HEK293 (cell line): ENCODE measurements around the gene ERF.

Source experiments
- CTCF ChIA-PET: fragments of 350-600 bp; formaldehyde crosslinking; extraction: SDS; loops from one replicate; lab custom pipeline; 2021; ENCODE audit warnings: antibody characterized with exemption; lab: Yijun Ruan, JAX
- POLR2A ChIA-PET: fragments of 300-600 bp; formaldehyde crosslinking; extraction: SDS; loops from one replicate; lab custom pipeline; 2020; ENCODE audit warnings: antibody characterized with exemption, inconsistent platforms; lab: Yijun Ruan, JAX
- H3K27ac ChIP-seq: fragments of 200-500 bp; sonication (Bioruptor generic); 2 replicates; pipeline ENCODE4 v1.5.1; 2014; ENCODE audit warnings: low read depth, low read length, control low read depth, inconsistent platforms; ENCODE audit errors: extremely low read depth
- H3K36me3 ChIP-seq, 2 experiments: fragments of 200-500 bp in 1 of 2; sonication (Bioruptor generic) in 1 of 2; 1 replicate in 1 of 2; 2 replicates in 1 of 2; pipeline ENCODE4 v1.5.1; 2014 to 2017; ENCODE audit warnings: inconsistent platforms in 2 of 2, low read length in 2 of 2; ENCODE audit not compliant: control insufficient read depth in 2 of 2, insufficient read depth in 1 of 2
- H3K4me1 ChIP-seq: fragments of 200-500 bp; sonication (Bioruptor generic); 2 replicates; pipeline ENCODE4 v1.5.1; 2014; ENCODE audit warnings: mild to moderate bottlenecking, low read length, inconsistent platforms; ENCODE audit not compliant: control insufficient read depth, insufficient read depth
- H3K4me3 ChIP-seq: 2 replicates; pipeline ENCODE4 v1.5.1; 2011; ENCODE audit warnings: low read depth, mild to moderate bottlenecking, control low read depth, low read length, moderate library complexity
- H3K9me3 ChIP-seq: fragments of 200-500 bp; sonication (Bioruptor generic); 2 replicates; pipeline ENCODE4 v1.5.1; 2014; ENCODE audit warnings: low read depth, low read length, inconsistent platforms; ENCODE audit not compliant: control insufficient read depth, insufficient read depth
- PATZ1 ChIP-seq: fragments of 450-650 bp; formaldehyde crosslinking; IDR thresholded peaks from 2 replicates; pipeline ENCODE4 v1.5.1; 2016; ENCODE audit warnings: missing biosample characterization, missing genetic modification characterization
- SALL2 ChIP-seq: fragments of 450-650 bp; formaldehyde crosslinking; IDR thresholded peaks from 2 replicates; pipeline ENCODE4 v1.5.0; 2017; ENCODE audit warnings: missing biosample characterization, mild to moderate bottlenecking, missing genetic modification characterization, borderline replicate concordance
- SCRT2 ChIP-seq: fragments of 450-650 bp; formaldehyde crosslinking; IDR thresholded peaks from 2 replicates; pipeline ENCODE4 v1.5.1; 2016; ENCODE audit warnings: missing biosample characterization, missing genetic modification characterization
- ZBTB7A ChIP-seq: fragments of 450-650 bp; formaldehyde crosslinking; IDR thresholded peaks from 2 replicates; pipeline ENCODE4 v1.5.1; 2016; ENCODE audit warnings: low read depth, missing biosample characterization, missing genetic modification characterization
- ZNF23 ChIP-seq: fragments of 450-650 bp; formaldehyde crosslinking; IDR thresholded peaks from 2 replicates; pipeline ENCODE4 v1.5.1; 2016; ENCODE audit warnings: missing biosample characterization, missing genetic modification characterization, borderline replicate concordance
- ZNF24 ChIP-seq: fragments of 450-650 bp; formaldehyde crosslinking; IDR thresholded peaks from 2 replicates; pipeline ENCODE4 v1.5.1; 2016; ENCODE audit warnings: missing biosample characterization, missing genetic modification characterization
- ZNF280D ChIP-seq: fragments of 450-650 bp; formaldehyde crosslinking; IDR thresholded peaks from 2 replicates; pipeline ENCODE4 v1.5.1; 2016; ENCODE audit warnings: missing biosample characterization, missing genetic modification characterization
- ZNF302 ChIP-seq: fragments of 450-650 bp; formaldehyde crosslinking; IDR thresholded peaks from 2 replicates; pipeline ENCODE4 v1.5.1; 2016; ENCODE audit warnings: missing biosample characterization, missing genetic modification characterization, low read depth
- ZNF423 ChIP-seq: fragments of 450-650 bp; formaldehyde crosslinking; IDR thresholded peaks from 2 replicates; pipeline ENCODE4 v1.5.1; 2016; ENCODE audit warnings: missing biosample characterization, missing genetic modification characterization
- ZNF585B ChIP-seq: fragments of 450-650 bp; formaldehyde crosslinking; IDR thresholded peaks from 2 replicates; pipeline ENCODE4 v1.5.1; 2016; ENCODE audit warnings: missing biosample characterization, missing genetic modification characterization
- ZNF600 ChIP-seq: fragments of 450-650 bp; formaldehyde crosslinking; IDR thresholded peaks from 2 replicates; pipeline ENCODE4 v1.5.1; 2016; ENCODE audit warnings: missing biosample characterization, missing genetic modification characterization
- ZNF654 ChIP-seq: fragments of 450-650 bp; formaldehyde crosslinking; IDR thresholded peaks from 2 replicates; pipeline ENCODE4 v1.5.1; 2016; ENCODE audit warnings: low read depth, missing biosample characterization, missing genetic modification characterization
- ZNF692 ChIP-seq: fragments of 450-650 bp; formaldehyde crosslinking; IDR thresholded peaks from 2 replicates; pipeline ENCODE4 v1.5.1; 2016; ENCODE audit warnings: missing biosample characterization, missing genetic modification characterization
- ZNF843 ChIP-seq: fragments of 450-650 bp; formaldehyde crosslinking; IDR thresholded peaks from 2 replicates; pipeline ENCODE4 v1.5.1; 2016; ENCODE audit warnings: missing biosample characterization, missing genetic modification characterization
- ZSCAN16 ChIP-seq: fragments of 450-650 bp; formaldehyde crosslinking; IDR thresholded peaks from 2 replicates; pipeline ENCODE4 v1.5.1; 2016; ENCODE audit warnings: missing biosample characterization, missing genetic modification characterization
- TF ChIP-seq, protein P1 (sequence below): fragments of 450-650 bp; formaldehyde crosslinking; IDR thresholded peaks from 2 replicates; pipeline ENCODE4 v1.5.1; 2017; ENCODE audit warnings: missing biosample characterization, missing genetic modification characterization
- TF ChIP-seq, protein P2 (sequence below): fragments of 450-650 bp; formaldehyde crosslinking; IDR thresholded peaks from 2 replicates; pipeline ENCODE4 v1.5.1; 2017; ENCODE audit warnings: missing biosample characterization, missing genetic modification characterization
- TF ChIP-seq, protein P3 (sequence below): fragments of 450-650 bp; formaldehyde crosslinking; IDR thresholded peaks from 2 replicates; pipeline ENCODE4 v1.5.0; 2017; ENCODE audit warnings: missing biosample characterization, missing genetic modification characterization, borderline replicate concordance

Gene ERF

DNA sequence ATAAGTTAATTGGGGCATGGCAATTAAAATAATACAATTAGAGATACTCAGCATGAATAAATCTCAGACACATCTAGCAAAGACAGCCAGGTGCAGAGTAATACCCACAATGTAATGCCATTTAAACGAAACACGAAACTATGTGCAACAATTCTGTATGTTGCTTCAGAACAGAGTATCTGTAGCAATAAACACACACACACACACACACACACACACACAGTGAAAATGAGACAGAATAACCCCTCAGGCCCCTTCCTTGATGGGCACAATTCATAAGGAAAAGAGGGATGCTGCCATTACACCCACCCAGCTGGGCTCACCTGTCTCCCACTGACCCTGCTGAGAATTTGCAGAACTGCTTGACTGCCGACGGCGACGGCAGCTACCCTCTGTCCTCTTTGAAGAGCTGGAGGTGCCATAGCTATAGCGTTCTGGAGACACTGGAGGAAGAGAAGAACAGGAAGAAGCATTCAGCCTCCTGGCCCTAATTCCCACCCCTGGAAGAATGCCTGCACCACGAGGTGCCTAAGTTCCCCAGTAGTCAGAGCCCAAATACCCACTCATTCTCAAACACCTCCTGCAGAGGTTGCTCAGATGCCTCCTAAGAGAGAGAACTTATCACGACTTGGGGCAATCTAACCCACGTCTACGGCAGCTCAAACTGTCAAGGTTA is 40.0 kb downstream of the ERF start:
- CTCF ChIA-PET: interaction anchor here (0.6 to 2.4 kb wide), 9 partner anchors 9 to 106 kb away, joined by 3 to 17 read pairs (median 3); no protein-coding TSS in a partner anchor
- POLR2A ChIA-PET: interaction anchor here (0.8 to 2.8 kb wide), 2 partner anchors 8 to 15 kb away, joined by 3 to 20 read pairs; no protein-coding TSS in a partner anchor
- Histone ChIP-seq H3K27ac (no peak overlapping the region), H3K4me1 (peaks cover 17% of the 10 kb centered on the region), H3K36me3 (peaks cover 51 to 55% of the 10 kb centered on the region in 2 experiments), H3K9me3 (no peaks in the 10 kb centered on the region), H3K4me3 (no peak overlapping the region)
- TF ChIP-seq SCRT2: peak; percentile 68
- no peak for TF ChIP-seq ZNF600 (tag by site-specific recombination)
- TF ChIP-seq, protein P1, sequence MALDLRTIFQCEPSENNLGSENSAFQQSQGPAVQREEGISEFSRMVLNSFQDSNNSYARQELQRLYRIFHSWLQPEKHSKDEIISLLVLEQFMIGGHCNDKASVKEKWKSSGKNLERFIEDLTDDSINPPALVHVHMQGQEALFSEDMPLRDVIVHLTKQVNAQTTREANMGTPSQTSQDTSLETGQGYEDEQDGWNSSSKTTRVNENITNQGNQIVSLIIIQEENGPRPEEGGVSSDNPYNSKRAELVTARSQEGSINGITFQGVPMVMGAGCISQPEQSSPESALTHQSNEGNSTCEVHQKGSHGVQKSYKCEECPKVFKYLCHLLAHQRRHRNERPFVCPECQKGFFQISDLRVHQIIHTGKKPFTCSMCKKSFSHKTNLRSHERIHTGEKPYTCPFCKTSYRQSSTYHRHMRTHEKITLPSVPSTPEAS (tag by site-specific recombination): peak; percentile 67

DNA sequence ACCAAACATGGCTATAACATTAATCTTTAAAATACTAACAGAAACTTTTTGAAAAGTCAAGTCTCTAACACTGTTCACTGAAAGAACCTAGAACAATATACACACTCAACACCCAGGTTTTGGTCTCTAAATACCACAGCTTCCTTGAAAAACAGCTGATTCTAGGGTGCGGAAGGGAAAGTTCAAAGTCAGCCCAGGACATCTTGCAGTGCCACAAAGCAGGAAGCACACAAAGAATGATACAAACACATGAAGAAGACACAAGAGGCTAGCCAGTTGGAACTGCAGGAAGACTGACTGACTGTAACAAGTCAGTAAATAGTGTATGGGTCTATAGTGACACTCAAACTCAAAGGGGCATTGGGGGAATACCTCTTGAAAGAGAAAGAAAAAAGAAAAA is 42.0 kb downstream of the ERF start:
- TF ChIP-seq ZNF585B (tag by site-specific recombination) (no peak), SALL2 (tag by site-specific recombination) (no peak), ZNF280D (tag by site-specific recombination) (no peak), PATZ1 (tag by site-specific recombination) (no peak), ZBTB7A (tag by site-specific recombination) (no peak), ZSCAN16 (no peak), ZNF23 (no peak), ZNF302 (tag by site-specific recombination) (no peak), ZNF843 (tag by site-specific recombination) (no peak), ZNF654 (no peak), ZNF423 (no peak), ZNF24 (tag by site-specific recombination) (no peak), ZNF692 (no peak)
- TF ChIP-seq, protein P2, sequence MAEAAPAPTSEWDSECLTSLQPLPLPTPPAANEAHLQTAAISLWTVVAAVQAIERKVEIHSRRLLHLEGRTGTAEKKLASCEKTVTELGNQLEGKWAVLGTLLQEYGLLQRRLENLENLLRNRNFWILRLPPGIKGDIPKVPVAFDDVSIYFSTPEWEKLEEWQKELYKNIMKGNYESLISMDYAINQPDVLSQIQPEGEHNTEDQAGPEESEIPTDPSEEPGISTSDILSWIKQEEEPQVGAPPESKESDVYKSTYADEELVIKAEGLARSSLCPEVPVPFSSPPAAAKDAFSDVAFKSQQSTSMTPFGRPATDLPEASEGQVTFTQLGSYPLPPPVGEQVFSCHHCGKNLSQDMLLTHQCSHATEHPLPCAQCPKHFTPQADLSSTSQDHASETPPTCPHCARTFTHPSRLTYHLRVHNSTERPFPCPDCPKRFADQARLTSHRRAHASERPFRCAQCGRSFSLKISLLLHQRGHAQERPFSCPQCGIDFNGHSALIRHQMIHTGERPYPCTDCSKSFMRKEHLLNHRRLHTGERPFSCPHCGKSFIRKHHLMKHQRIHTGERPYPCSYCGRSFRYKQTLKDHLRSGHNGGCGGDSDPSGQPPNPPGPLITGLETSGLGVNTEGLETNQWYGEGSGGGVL: no peak
- TF ChIP-seq, protein P3, sequence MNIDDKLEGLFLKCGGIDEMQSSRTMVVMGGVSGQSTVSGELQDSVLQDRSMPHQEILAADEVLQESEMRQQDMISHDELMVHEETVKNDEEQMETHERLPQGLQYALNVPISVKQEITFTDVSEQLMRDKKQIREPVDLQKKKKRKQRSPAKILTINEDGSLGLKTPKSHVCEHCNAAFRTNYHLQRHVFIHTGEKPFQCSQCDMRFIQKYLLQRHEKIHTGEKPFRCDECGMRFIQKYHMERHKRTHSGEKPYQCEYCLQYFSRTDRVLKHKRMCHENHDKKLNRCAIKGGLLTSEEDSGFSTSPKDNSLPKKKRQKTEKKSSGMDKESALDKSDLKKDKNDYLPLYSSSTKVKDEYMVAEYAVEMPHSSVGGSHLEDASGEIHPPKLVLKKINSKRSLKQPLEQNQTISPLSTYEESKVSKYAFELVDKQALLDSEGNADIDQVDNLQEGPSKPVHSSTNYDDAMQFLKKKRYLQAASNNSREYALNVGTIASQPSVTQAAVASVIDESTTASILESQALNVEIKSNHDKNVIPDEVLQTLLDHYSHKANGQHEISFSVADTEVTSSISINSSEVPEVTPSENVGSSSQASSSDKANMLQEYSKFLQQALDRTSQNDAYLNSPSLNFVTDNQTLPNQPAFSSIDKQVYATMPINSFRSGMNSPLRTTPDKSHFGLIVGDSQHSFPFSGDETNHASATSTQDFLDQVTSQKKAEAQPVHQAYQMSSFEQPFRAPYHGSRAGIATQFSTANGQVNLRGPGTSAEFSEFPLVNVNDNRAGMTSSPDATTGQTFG (tag by site-specific recombination): no peak
- TF ChIP-seq, protein P1 (tag by site-specific recombination): no peak
- H3K4me3 ChIP-seq: no peak overlapping the region
- CTCF ChIA-PET: interaction anchor here (0.9 kb wide), 1 partner anchor 80 kb away, joined by 4 read pairs; the partner anchor contains the start of gene POU2F2
- POLR2A ChIA-PET: no interaction called here
- peaks cover 7% of the 10 kb centered on the region for H3K4me1 ChIP-seq
- H3K36me3 ChIP-seq: peaks cover 72 to 75% of the 10 kb centered on the region in 2 experiments
- H3K9me3 ChIP-seq: no peaks in the 10 kb centered on the region
- peak overlapping the region; percentile 12; the same call in 1 of the 2 replicates for H3K27ac ChIP-seq
